Neural progenitor cell (in vitro differentiated cells): ENCODE results near the gene DCP1A.

Source experiments
- CTCF ChIP-seq: fragments of 200-600 bp; sonication (generic); IDR thresholded peaks from 2 replicates; pipeline ENCODE4 v1.5.1; 2017; ENCODE audit warnings: antibody characterized with exemption, mild to moderate bottlenecking
- EZH2 ChIP-seq: fragments of 200-600 bp; sonication (generic); IDR thresholded peaks from 2 replicates; pipeline ENCODE4 v1.6.1; 2017; ENCODE audit warnings: antibody characterized with exemption, mild to moderate bottlenecking, moderate library complexity
- EZH2phosphoT487 ChIP-seq: fragments of 200-600 bp; sonication (generic); IDR thresholded peaks from 2 replicates; pipeline ENCODE4 v1.6.1; 2017; ENCODE audit warnings: antibody characterized with exemption

DNA sequence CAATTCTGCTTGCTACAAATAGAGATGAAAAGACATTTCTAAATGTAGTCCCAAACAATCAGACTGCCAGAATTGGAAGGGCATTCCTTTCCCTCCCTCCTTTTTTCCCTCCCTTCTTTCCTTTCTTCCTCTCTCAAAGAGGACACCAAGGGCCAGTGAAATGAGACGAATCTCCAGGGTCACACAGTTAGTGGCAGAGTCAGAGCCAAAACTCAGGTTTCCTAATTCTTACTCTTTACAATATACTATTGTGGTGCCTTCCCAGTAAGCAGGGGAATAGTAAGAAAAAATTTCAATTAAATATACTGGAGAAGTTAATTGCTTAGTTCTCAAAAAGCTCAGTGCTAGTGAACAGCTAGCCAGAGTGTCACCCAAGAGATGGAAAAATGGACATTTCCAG is 33.0 kb upstream of the DCP1A start:
- no peak for TF ChIP-seq CTCF
- TF ChIP-seq EZH2phosphoT487, result no peak
- TF ChIP-seq EZH2, result no peak
